ENCODE results near the gene EPHB1. TPM values are rescaled to one million over a fixed set of nuclear protein-coding genes. Genes with fewer than 3 reads are reported as not detected.

EPHB1 gene
- polyA plus RNA-seq, 1 of the 3 experiments (the other 2 are of a cell fraction): 1.2 TPM

GRCh38 chr3:134959516-134959915, 164.5 kb downstream of the EPHB1 start:
- no peak overlapping the region for H2AFZ ChIP-seq (ENCODE audit: low read depth)
- no peak for DNase-seq
- no peak overlapping the region for H3K4me3 ChIP-seq (ENCODE audit: low read depth in 2 of 2, low read length in 1 of 2)
- H3K27me3 ChIP-seq (ENCODE audit: insufficient read depth): no peaks in the 10 kb centered on the region
- H3K4me1 ChIP-seq (ENCODE audit: control insufficient read depth in 1 of 2, insufficient read depth in 2 of 2, low read depth in 1 of 2, low read length in 1 of 2): no peaks in the 10 kb centered on the region
- H3K4me2 ChIP-seq: no peak overlapping the region
- H4K20me1 ChIP-seq (ENCODE audit: insufficient read depth): no peaks in the 10 kb centered on the region
- no peaks in the 10 kb centered on the region for H3F3A ChIP-seq (replicated peaks; ENCODE audit: insufficient read depth)
- H3K27ac ChIP-seq (ENCODE audit: low read depth in 2 of 2, low read length in 1 of 2): no peak overlapping the region
- H3K36me3 ChIP-seq (replicated peaks in 1 of 2; ENCODE audit: control insufficient read depth in 1 of 2, insufficient read depth in 2 of 2, low read length in 1 of 2): no peaks in the 10 kb centered on the region
- no peak overlapping the region for H3K9ac ChIP-seq
- POLR2A ChIA-PET: no interaction called here
- H3K9me3 ChIP-seq: no peaks in the 10 kb centered on the region
- TF ChIP-seq MEF2A (IDR thresholded peaks at IDR 0.05; ENCODE audit: borderline replicate concordance, low read depth) (no peak), TCF12 (IDR thresholded peaks at IDR 0.05) (no peak), FOXM1 (IDR thresholded peaks at IDR 0.05; ENCODE audit: low read depth) (no peak), RFX5 (IDR thresholded peaks at IDR 0.05; ENCODE audit: low read length) (no peak), USF2 (IDR thresholded peaks at IDR 0.05; ENCODE audit: borderline replicate concordance, low read depth, low read length) (no peak), SIN3A (IDR thresholded peaks at IDR 0.05; ENCODE audit: borderline replicate concordance, low read depth, low read length) (no peak), TAF1 (IDR thresholded peaks at IDR 0.05; ENCODE audit: borderline replicate concordance, low read depth, low read length) (no peak), NRF1 (IDR thresholded peaks at IDR 0.05; ENCODE audit: low read depth, low read length) (no peak), ELF1 (IDR thresholded peaks at IDR 0.05) (no peak), RXRA (IDR thresholded peaks at IDR 0.05; ENCODE audit: borderline replicate concordance, low read depth) (no peak), SMC3 (IDR thresholded peaks at IDR 0.05; ENCODE audit: low read depth, low read length) (no peak), GATA2 (CRISPR knock-in tag; IDR thresholded peaks at IDR 0.05) (no peak), RCOR1 (IDR thresholded peaks at IDR 0.05; ENCODE audit: low read length) (no peak)
- CTCF ChIA-PET: interaction anchor here (1.6 kb wide), 1 partner anchor 10 kb away, joined by 5 read pairs; no protein-coding TSS in a partner anchor
- no peaks in the 10 kb centered on the region for H3K9me2 ChIP-seq
- H3K79me2 ChIP-seq (ENCODE audit: insufficient read depth): no peaks in the 10 kb centered on the region

- Histone ChIP-seq H2AFZ (ENCODE audit: low read depth) (no peak overlapping the region), H3K27me3 (ENCODE audit: insufficient read depth) (no peaks in the 10 kb centered on the region), H3K9me3 (no peaks in the 10 kb centered on the region), H3K9me2 (no peaks in the 10 kb centered on the region), H4K20me1 (ENCODE audit: insufficient read depth) (no peaks in the 10 kb centered on the region), H3K4me1 (ENCODE audit: control insufficient read depth in 1 of 2, insufficient read depth in 2 of 2, low read depth in 1 of 2, low read length in 1 of 2) (no peaks in the 10 kb centered on the region), H3K27ac (ENCODE audit: low read depth in 2 of 2, low read length in 1 of 2) (no peak overlapping the region), H3K79me2 (ENCODE audit: insufficient read depth) (no peaks in the 10 kb centered on the region), H3K4me2 (no peak overlapping the region), H3F3A (replicated peaks; ENCODE audit: insufficient read depth) (no peaks in the 10 kb centered on the region), H3K36me3 (replicated peaks in 1 of 2; ENCODE audit: control insufficient read depth in 1 of 2, insufficient read depth in 2 of 2, low read length in 1 of 2) (no peaks in the 10 kb centered on the region), H3K4me3 (ENCODE audit: low read depth in 2 of 2, low read length in 1 of 2) (no peak overlapping the region), H3K9ac (no peak overlapping the region)
- WGBS (ENCODE audit: low lambda C conversion rate): 35% methylated on average over 5 of the region's 5 CpGs
- CTCF ChIA-PET: interaction anchor here (1.2 kb wide), 1 partner anchor 14 kb away, joined by 3 read pairs; no protein-coding TSS in a partner anchor
- no peak for TF ChIP-seq POLR2AphosphoS5 (IDR thresholded peaks at IDR 0.05; ENCODE audit: low read depth, low read length)
- no peak for TF ChIP-seq PBX3 (IDR thresholded peaks at IDR 0.05)
- TF ChIP-seq RXRA (IDR thresholded peaks at IDR 0.05; ENCODE audit: borderline replicate concordance, low read depth): no peak
- no peak for TF ChIP-seq SMC3 (IDR thresholded peaks at IDR 0.05; ENCODE audit: low read depth, low read length)
- TF ChIP-seq, protein P1, sequence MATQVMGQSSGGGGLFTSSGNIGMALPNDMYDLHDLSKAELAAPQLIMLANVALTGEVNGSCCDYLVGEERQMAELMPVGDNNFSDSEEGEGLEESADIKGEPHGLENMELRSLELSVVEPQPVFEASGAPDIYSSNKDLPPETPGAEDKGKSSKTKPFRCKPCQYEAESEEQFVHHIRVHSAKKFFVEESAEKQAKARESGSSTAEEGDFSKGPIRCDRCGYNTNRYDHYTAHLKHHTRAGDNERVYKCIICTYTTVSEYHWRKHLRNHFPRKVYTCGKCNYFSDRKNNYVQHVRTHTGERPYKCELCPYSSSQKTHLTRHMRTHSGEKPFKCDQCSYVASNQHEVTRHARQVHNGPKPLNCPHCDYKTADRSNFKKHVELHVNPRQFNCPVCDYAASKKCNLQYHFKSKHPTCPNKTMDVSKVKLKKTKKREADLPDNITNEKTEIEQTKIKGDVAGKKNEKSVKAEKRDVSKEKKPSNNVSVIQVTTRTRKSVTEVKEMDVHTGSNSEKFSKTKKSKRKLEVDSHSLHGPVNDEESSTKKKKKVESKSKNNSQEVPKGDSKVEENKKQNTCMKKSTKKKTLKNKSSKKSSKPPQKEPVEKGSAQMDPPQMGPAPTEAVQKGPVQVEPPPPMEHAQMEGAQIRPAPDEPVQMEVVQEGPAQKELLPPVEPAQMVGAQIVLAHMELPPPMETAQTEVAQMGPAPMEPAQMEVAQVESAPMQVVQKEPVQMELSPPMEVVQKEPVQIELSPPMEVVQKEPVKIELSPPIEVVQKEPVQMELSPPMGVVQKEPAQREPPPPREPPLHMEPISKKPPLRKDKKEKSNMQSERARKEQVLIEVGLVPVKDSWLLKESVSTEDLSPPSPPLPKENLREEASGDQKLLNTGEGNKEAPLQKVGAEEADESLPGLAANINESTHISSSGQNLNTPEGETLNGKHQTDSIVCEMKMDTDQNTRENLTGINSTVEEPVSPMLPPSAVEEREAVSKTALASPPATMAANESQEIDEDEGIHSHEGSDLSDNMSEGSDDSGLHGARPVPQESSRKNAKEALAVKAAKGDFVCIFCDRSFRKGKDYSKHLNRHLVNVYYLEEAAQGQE (IDR thresholded peaks at IDR 0.05; ENCODE audit: low read depth, low read length): no peak
- no peak for TF ChIP-seq FOXM1 (IDR thresholded peaks at IDR 0.05; ENCODE audit: low read depth)
- TF ChIP-seq MAX (IDR thresholded peaks at IDR 0.05; ENCODE audit: low read depth): no peak
- TF ChIP-seq RAD21 (IDR thresholded peaks at IDR 0.05; ENCODE audit: low read length): no peak
- no peak for TF ChIP-seq GATA2 (CRISPR knock-in tag; IDR thresholded peaks at IDR 0.05)
- TF ChIP-seq YY1 (IDR thresholded peaks at IDR 0.05; ENCODE audit: low read depth): no peak
- no peak for DNase-seq
- POLR2A ChIA-PET: no interaction called here
Observed at GRCh38 chr3:134964226-134964625, 169.2 kb downstream of the EPHB1 start.
